NCI-H2227 treated with DMSO at 0.1 percent for 48 hours (cell line): ENCODE results near the gene GEMIN5.
A peak's percentile ranks its signal among the peaks of the same experiment; 100 is the strongest.

Source experiments
- DNase-seq: peaks from one replicate; lab custom pipeline; 2025; lab: John Stamatoyannopoulos, UW

The GEMIN5 gene

DNA sequence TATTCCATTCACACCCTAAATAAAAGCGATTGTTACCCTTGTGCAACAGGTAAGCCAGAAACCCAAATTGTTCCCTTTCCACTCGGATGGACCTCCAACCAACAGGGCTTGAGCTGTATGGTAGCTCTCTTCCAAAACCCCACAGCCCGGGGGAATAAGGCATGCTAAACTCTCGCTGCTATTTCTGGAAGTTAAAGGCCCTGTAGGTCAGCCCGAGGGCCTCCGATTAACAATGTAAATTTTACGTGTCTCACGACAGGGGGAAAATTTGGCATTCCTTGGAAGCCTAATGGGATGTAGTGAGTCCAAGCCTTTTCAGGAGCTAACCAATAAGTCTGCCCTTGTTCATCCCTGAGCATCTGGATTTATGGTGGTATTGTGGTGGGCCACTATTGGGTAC, 53.6 kb downstream of the GEMIN5 start:
- no peak for DNase-seq

DNA sequence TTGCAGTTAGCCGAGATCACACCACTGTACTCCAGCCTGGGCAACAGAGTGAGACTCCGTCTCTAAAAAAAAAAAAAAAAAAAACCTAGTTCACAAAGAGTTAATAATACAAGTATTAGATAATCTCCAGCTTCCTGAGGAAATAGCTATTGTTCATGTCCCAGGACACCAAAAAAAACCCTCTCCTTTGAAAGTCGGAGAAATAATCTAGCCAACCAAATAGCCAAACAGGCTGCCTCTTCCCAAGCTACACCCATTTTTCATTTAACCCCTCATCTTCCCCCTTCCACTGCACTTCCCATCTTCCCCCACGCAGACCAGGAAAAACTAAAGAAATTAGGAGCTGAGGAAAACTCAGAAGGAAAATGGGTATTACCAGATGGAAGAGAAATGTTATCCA, 56.0 kb downstream of the GEMIN5 start:
- DNase-seq, result no peak

DNA sequence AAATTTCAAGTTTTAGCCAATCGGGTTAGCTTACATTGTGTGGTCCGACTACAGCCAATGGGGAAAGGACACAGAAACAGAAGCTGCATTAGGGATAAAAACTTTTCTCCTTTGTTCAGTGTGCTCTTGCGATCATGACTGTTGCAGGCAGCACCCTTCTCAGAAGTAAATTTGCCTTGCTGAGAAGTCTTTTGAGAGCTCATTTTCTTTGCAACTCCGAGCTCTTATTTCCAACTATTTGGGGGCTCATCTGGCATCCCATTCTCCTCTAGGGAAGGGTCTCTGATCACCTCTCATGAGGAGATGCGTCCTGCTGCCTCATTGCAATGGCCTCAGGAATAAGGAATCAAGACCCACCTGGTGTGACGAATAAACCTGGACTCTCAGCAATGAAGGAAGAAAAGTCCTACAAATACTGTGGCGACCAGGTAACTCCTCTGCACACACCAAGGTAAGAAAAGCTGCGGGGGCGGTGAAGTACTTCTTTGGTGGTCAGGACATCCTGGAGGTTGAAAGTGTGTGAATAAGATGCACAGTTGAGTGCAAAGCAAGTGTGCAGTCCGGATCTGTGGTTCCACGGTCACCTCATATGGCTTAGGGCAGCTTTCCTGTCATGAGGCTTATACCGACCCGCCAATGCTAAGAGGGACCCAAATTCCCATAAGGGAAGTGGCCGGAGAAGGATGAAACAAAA, 59.2 kb downstream of the GEMIN5 start:
- DNase-seq, result no peak

DNA sequence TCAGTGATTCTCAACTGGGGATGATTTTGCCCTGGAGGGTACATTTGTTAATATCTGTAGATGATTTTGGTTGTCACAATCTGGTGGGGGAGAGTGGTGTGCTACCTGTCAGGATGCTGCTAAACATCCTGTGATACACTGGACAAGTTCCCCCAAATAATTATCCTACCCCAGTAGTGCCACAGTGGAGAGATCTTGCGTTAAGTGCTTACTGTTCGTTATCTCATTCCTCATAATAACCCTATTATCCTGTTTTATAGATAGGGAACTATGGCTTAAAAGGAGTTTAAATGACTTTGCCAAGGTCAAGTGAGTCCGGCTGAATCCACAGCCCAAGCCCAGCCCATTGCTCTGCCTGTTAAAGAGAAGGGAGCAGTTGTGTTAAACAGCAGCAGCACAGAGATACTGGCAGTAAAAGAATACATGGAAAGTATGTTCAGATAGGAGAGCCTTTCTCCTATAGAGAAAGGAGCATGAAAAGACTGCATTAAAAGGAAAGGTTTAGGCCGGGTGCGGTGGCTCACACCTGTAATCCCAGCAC, 64.2 kb downstream of the GEMIN5 start:
- DNase-seq, result no peak

DNA sequence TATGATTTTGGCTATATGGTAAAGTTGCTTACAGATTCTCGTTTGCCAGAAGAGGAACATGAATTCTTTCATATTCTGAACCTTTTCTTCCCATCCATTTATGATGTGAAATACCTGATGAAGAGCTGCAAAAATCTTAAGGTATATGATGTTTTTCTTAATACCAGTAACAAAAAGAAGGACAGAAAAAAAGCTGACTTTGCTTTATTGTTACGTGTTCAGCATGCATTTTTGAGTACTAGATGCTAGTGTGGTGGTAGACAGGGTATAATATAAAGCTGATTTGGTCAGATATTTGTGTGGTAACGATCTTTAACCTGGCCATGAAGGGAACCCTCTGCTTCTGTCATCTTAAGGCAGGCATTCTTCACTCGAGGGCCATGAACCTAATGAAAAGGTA, 66.3 kb downstream of the GEMIN5 start:
- no peak for DNase-seq

DNA sequence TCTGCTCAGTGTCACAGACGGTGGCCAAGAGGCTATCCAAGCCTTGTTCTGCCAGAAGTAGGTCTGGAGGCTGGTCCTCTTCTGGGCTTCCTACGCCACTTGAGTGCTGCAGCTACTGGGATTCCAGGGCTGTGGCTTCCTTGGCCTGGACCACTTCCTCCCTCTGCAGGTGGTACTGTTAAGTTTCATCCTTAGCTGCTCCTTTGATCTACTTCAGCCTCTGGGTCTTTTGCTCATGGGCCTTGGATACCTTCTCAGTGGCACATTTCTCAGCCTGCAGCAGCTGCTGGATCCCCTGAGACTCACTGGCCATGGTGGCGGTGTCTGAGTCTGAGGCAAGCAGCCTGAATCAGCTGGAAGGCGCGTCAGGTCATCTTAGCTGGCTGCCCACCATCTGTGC, 69.3 kb downstream of the GEMIN5 start:
- DNase-seq, result no peak

DNA sequence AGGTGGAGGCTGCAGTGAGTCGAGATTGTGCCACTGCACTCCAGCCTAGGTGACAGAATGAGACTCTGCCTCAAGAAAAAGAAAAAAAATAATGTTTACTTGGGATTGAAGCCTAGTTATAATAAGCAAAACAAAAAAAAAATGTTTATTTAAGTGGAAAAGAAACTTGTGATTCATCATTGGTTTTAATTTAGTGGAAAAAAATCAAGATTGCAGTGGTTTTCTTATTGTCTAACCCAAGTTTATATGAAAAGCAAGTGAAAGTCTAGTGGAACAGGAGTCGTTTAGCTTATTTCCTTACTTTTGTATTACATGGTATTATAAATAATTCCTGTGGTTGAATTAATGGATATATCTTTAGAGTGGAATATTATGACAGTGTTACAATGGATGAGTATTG, 71.2 kb downstream of the GEMIN5 start:
- DNase-seq, result no peak

DNA sequence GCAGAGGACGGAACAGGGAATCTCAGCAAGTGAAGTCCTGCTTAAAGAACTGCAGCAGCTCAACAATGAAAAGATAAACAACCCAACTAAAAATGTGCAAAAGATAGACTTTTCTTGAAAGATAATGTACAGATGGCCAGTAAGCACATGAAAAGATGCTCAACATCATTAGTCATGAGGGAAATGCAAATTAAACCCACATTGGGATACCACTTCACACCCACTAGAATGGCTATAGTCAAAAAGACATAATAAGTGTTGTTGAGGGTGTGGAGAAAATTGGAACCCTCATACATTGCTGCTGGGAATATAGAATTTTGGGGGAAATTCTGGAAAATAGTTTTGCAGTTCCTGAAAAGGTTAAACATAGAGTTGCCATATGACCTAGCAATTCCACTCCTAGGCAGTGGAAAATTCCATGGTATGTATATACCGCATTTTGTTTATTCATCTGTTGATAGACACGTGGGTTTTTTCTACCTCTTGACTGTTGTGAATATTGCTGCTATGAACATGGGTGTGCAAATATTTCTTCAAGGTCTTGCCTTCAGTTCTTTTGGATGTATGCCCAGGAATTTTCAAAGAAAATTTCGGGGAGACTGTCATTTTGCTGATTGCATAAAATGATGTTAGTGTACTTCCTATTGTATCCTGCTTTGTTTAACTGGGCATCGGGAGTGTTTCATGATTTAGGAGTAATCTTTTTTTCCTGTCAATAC, 72.4 kb downstream of the GEMIN5 start:
- DNase-seq, result no peak

DNA sequence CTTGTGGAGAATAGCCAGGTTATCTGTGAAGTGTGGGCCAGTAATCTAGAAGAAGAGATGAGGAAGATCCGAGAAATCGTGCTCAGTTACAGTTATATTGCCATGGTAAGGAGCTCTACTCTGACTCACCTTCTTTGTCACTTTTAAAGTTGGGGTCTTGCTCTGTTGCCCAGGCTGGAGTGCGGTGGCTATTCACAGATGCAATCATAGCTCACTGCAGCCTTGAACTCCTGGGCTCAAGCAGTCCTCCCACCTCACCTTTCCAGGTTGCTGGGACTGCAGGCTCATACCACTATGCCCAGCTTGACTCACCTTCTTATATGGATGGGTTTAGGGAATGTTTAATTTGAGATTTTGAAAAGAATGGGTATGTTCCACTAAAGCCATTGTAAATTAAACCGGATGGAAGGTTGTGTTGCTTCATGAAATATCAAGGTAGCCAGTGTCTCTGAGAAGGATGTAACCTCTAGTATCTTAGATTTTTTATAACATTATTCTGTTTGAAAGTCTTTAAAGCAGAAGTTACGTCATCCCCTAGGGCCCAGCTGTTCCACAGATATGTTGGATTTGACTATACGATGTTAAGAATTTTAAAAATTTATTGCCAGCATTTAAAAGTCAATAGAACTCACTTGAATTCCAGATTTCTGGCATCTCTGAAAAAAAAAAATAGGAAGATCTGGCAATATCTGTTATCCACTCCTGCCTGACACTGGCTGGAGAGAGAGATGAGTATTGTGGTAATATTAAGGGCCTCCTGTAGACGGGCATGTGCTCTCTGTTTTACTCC, 74.5 kb downstream of the GEMIN5 start:
- DNase-seq, result no peak

DNA sequence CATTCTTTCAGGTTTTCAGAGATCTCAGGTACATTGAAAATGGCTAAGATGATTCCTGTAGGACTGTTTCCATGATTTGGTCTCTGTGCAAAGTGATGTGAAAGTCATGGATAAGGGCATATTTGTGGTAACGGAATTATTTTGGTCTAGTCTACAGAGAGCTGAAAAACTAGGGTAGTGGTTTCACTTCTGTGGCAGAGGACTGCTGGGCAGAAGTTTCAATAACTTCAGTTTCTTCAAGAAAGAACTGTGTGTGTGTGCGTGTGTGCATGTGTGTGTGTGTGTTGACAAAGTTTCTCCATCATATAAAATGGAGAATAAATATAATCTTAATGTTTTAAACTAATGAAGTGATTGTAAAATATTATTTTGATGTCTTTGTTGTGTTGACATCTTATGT, 75.2 kb downstream of the GEMIN5 start:
- no peak for DNase-seq

DNA sequence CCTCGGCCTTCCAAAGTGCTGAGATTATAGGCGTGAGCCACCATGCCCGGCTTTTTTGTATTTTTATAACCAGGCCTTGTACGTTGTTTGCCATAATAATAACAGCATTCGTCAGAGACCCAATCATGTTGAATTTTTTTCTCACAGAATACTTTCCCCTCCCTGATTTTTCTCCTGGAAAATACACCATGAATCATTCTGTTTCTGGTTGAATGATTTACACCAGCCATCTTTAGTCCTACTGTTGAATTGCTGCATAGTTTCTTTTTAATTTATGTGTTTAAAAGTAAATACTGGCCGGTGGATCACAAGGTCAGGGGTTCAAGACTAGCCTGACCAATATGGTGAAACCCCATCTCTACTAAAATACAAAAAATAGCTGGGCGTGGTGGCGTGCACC, 76.1 kb downstream of the GEMIN5 start:
- no peak for DNase-seq

DNA sequence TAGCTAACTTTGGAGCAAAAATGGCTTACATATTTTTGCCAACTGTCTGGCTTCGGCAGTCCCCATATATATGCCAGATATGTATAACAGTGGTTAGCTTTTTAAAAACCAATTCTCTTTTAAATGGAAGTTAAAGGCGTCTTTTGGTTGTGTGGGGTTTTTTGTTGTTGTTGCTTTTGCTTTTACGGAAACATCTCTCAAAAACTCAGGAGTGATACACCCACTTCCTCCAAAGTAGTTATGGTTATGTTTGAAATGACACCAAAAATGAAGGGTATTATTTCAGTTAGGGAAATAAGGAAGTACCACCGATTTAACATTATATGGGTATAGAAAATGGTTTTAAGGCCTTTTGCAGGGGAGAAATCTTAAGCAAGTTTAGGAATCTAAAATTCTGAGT, 77.2 kb downstream of the GEMIN5 start:
- no peak for DNase-seq

DNA sequence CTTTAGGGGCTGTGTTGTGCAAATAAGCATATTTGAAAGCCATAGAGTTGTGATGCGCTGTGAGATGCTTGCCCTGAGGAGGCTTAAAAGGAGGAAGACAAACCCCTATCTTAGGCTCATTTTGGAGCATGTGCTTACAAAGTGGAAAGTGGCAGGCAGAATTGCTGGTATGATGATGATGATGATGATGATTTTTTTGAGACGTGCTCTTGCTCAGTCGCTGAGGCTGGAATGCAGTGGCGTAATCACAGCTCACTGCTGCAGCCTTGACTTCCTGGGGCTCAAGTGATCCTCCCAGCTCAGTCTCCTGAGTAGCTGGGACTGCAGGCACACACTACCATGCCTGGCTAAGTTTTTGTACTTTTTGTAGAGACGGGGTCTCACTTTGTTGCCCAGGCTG, 77.9 kb downstream of the GEMIN5 start:
- DNase-seq, result no peak

DNA sequence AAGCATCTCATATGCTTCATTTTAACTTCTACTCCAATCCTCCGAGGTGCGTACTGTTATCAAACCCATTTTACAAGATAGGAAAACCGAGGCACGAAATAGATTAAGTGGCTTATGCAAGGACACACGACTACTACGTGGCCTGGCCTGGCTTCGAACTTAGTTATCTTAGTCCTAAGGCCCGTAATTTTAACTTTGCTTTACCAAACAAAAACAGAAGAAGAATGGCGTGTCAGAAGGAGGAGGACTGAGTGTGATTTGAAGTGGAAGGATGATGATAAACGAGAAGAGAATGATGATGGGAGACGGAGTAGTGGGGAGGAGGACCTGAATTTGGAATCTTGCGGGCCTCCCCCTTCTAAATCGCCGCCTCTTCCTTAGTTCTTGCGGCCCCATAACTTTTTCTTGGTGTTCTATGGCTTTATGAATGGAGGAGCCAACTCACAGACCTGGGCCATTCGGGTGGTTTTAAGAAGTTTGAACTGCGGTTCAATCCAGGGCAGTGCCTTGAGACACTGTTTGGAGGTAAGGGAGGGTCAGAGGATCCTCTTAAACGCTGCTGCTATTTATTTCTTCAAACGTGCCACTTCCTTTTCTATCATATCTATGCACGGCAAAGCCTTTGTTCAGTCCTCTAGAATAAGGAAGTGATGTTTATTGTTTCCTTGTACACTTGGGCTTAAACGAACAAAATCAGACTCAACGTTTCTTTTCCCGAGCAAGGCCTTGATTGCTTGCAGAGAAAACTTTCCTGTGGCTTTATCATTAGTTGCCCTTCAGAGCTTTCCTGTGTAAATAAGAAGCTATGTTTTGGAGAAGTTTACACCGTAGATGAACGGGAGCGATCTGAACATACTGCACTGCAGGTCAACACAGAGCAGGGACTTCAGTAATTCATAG, 78.8 kb downstream of the GEMIN5 start:
- no peak for DNase-seq

DNA sequence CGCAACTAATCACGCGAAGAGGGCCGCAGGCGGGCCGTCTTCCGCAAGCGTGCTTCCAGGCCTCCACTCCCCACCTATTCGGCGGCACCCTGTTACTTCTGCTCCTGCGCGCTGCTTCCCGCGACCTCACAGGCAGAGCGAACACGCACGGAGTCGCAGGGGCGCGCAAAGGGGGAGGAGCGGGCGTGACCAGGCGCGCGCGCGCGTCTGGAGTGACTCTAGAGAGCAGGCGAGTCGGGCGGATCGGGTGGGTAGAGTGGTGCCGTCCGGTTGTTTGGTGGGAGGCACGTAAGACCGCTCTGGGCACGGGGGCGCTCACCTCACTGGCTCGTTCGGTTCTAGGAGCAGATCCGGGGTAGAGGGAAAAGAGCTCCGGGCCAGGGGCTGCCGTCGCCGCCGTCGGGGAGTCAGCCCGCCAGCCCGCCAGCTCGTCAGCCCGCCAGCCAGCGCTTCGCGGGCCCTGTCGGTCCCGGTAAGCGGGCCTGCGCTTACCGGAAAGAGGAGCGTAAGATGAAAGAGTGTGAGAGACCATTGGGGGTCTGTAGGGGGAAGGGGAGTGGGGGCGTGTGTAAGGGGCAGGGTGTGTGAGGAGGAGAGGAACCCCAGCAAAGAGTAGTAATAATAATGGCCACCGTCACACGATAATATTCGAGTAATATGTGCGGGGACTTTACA, 79.6 kb downstream of the GEMIN5 start, which contains the start of gene CNOT8:
CNOT8 (plus strand) TSS at position 331 of the 675 bp plus-strand sequence. CDS start 4,652 bp downstream, outside the sequence.
- DNase-seq, result peak; percentile 95

DNA sequence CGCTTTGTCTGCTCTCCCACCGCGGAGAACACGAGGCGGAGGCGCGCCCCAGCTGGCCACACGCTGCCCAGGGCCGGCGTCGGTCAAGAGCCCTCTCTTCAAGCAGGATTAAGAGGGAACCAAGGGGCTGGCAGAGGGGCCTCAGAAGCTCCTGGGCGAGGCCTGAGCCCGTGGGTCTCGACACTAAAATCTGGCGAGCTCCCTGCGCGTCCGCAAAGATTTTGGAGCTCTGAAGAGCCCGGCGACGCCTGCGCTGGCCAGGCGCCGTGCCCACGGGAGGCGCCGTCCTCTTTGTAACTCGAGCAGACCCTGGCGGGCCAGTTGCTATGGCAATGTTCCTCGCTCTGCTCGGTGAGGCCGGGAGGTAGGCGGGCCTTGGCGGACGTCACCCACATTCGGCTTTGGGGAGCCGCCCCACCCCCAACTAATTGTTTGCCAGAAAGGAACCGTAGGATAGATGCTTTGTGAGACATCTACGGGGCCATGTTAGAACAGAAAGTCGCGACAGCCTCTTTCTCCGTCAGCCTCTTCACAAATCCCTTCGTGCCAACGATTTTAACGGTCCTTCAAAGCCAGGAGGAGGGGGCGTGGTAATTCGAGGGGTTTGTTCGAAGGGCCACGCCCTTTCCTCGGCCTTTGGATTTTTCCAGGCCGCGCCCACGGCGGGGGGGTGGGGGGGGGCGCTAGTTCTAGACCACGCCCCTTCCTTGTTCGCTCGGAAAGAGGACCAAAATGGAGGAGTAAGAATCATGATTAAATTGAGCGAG, 80.3 kb downstream of the GEMIN5 start:
- DNase-seq, result peak; percentile 95

DNA sequence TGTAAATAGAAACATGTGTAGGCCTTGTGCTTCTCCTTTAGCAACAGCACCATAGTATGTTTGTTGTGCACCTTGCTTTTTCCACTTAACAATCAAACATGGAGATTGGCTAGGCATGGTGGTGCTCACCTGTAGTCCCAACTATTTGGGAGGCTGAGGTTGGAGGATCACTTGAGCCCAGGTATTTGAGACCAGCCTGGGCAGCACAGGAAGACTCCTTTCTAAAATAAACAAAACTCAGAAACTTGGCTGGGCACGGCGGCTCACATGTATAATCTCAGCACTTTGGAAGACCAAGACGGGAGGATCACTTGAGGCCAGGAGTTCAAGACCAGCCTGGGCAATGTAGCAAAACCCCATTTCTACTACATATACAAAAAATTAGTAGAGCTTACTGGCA, 86.7 kb downstream of the GEMIN5 start:
- no peak for DNase-seq

DNA sequence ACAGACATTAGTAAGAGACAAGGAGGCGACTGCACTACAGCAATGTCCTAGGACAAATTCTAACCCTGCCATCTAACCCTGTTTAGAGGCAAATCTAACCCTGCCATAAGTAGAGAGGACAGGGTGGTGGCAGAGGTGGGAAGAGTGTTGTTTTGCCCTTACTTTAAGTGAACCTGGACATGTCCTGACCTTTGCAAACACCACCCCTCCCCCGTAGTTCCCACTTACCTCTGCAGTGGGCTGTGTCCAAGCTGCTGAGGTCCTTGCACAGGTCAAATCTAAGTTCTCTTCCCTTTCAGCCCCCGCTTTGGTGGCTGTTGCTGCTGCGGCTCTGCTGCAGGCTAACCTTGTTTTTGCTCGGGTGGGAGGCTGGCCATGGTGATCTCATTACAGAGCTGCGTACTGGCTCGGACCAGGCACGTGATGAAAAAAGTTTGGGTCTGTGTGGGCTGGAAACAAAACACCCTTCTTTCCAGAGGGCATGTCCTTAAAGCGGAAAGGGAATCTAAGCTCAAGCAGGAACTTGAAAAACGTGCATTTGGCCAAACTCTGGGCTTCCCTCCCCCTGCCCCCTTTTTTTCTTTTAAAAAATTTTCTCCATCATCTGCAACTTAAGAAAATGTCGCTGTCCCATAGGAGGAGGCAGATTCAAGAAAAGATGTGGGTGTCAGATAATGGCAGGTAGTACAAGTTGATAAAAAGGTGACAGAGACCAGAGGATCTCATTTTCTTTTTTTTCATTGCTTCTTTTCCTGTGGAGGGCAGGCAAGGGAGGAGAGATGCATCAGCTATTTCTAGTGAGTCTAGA, 87.6 kb downstream of the GEMIN5 start, which contains the start of gene FAXDC2:
FAXDC2 (minus strand) TSS at position 349 of the 808 bp plus-strand sequence. CDS start 12,425 bp downstream, outside the sequence.
- DNase-seq, result no peak

DNA sequence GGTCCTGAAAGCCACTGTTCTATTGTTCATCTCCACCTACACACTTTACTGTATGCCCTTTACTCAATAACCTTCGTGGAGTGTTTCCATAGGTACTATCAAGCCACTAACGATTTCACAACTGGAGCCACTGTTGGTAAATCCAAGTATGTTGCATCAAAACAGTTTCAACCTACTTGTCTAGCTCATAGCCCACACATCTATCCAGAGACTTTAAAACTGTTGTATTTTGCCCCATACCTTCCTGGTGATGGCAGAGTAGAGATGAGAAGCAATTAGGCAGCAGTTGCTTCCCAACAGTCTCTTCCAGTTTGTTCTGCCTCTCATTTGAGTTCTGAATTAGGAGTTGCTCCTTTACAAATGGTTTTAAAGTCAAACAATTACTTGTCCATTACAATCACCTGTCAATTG, 88.2 kb downstream of the GEMIN5 start:
- DNase-seq, result no peak
